Stimulated activated CD4-positive, alpha-beta T cell treated with anti-CD3 and anti-CD28 coated beads, Interleukin-4, amount 100 ng/mL, for 48 hours (primary cell): ENCODE measurements around the gene HLCS.

Source experiments
- DNase-seq, 2 donors: peaks; one replicate each; pipeline ENCODE4 v3.0.0-alpha.2; 2020; ENCODE audit warnings: low read depth in 2 of 2

The HLCS gene

GRCh38 chr21:36915014-36915695, 51.3 kb downstream of the HLCS start:
- no peak for DNase-seq

GRCh38 chr21:36914244-36915013, 52.0 kb downstream of the HLCS start:
- DNase-seq, result no peak

GRCh38 chr21:36913247-36914169, 53.0 kb downstream of the HLCS start:
- DNase-seq, result no peak

- no peak for DNase-seq
Measured at GRCh38 chr21:36910581-36911307, 55.7 kb downstream of the HLCS start.

- no peak for DNase-seq
Measured at GRCh38 chr21:36909901-36910561, 56.4 kb downstream of the HLCS start.

- no peak for DNase-seq
Measured at GRCh38 chr21:36909423-36909822, 57.0 kb downstream of the HLCS start.

GRCh38 chr21:36908260-36908908, 58.1 kb downstream of the HLCS start:
- DNase-seq, result no peak

- DNase-seq, result no peak
Measured at GRCh38 chr21:36904093-36904666, 62.3 kb downstream of the HLCS start.

- DNase-seq, result no peak
Measured at GRCh38 chr21:36902793-36903192, 63.7 kb downstream of the HLCS start.

GRCh38 chr21:36902331-36902730, 64.1 kb downstream of the HLCS start:
- DNase-seq, result no peak

- no peak for DNase-seq
Measured at GRCh38 chr21:36901575-36901974, 64.9 kb downstream of the HLCS start.

- DNase-seq, result no peak
Measured at GRCh38 chr21:36893581-36893980, 72.9 kb downstream of the HLCS start.

GRCh38 chr21:36892201-36892600, 74.3 kb downstream of the HLCS start:
- DNase-seq, result no peak

- DNase-seq, result no peak
Measured at GRCh38 chr21:36891692-36892091, 74.8 kb downstream of the HLCS start.

- no peak for DNase-seq
Measured at GRCh38 chr21:36891121-36891520, 75.3 kb downstream of the HLCS start.

GRCh38 chr21:36890086-36890485, 76.4 kb downstream of the HLCS start:
- no peak for DNase-seq

GRCh38 chr21:36889401-36889800, 77.1 kb downstream of the HLCS start:
- DNase-seq, result no peak

GRCh38 chr21:36888466-36888865, 78.0 kb downstream of the HLCS start:
- no peak for DNase-seq

GRCh38 chr21:36887963-36888362, 78.5 kb downstream of the HLCS start:
- no peak for DNase-seq
